Right forelimb (tissue), 1 donor: ENCODE data around the gene LIPE.
A peak's percentile ranks its signal among the peaks of the same experiment; 100 is the strongest.
"Not testable (repeated sequence)": the region's sequence is repeated elsewhere in the genome, so short reads cannot be mapped to it uniquely, and the experiment has no call there.

Experiments
- DNase-seq: peaks from one replicate; pipeline ENCODE4 v3.0.0-alpha.2; 2018

LIPE gene, protein sequence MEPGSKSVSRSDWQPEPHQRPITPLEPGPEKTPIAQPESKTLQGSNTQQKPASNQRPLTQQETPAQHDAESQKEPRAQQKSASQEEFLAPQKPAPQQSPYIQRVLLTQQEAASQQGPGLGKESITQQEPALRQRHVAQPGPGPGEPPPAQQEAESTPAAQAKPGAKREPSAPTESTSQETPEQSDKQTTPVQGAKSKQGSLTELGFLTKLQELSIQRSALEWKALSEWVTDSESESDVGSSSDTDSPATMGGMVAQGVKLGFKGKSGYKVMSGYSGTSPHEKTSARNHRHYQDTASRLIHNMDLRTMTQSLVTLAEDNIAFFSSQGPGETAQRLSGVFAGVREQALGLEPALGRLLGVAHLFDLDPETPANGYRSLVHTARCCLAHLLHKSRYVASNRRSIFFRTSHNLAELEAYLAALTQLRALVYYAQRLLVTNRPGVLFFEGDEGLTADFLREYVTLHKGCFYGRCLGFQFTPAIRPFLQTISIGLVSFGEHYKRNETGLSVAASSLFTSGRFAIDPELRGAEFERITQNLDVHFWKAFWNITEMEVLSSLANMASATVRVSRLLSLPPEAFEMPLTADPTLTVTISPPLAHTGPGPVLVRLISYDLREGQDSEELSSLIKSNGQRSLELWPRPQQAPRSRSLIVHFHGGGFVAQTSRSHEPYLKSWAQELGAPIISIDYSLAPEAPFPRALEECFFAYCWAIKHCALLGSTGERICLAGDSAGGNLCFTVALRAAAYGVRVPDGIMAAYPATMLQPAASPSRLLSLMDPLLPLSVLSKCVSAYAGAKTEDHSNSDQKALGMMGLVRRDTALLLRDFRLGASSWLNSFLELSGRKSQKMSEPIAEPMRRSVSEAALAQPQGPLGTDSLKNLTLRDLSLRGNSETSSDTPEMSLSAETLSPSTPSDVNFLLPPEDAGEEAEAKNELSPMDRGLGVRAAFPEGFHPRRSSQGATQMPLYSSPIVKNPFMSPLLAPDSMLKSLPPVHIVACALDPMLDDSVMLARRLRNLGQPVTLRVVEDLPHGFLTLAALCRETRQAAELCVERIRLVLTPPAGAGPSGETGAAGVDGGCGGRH

DNA sequence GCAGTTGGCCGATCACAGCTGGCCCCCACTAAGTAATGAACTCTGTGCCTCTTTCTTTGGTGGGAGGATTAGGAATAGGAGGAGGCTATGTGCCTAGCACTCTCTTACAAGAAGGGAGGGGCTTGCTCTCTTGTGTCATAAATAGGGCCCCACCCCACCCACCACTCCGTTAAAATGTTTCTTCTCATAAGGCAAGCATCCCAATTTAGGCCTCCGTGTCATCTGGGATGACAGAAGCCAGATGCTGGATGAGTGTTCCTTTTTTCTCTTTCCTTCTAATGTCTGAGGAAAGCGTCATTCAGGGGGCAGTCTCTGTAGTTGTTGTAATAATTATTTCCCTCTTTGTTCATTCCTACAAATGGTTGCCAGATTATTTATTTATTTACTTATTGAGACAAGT is at the start of gene LIPE:
LIPE (minus strand) TSS at position 76 of the 400 bp plus-strand sequence. CDS start 239 bp downstream, outside the sequence.
- no peak for DNase-seq

DNA sequence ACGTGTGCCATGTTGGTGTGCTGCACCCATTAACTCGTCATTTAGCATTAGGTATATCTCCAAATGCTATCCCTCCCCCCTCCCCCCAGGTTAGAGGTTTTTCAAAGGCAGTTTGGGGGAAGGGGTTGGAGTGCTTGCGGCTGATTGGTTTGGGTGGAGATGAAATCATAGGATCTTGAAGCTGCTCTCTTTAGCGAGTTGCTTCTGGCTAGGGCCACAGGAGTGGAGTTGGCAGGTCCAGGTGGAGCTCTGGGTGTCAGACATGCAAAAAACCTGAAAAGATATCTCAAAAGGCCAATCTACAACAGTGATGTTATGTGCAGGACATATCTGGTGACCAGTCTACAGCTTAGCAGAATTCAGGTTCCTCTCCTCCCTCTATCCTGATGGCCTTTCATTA is 48.2 kb upstream of the LIPE start:
- no peak for DNase-seq

DNA sequence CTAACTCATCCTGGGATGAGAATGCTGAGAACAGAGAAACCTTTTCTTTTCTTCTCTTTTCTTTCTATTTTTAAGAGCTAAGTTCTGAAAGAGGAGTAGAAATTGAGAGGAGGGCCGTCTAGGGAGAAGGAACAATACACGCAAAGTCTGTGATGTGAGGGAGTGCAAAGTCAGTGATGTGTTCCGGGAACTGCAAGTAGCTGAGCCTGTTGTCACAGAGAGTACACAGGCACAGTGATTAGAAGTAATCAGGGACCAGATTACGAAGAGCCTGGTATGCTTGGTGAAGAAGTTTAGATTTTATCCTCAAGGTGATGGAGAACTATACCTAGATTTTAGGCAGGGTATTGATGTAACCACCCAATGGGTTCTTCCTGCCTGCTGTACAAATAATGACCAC is 47.6 kb upstream of the LIPE start:
- DNase-seq, result no peak

DNA sequence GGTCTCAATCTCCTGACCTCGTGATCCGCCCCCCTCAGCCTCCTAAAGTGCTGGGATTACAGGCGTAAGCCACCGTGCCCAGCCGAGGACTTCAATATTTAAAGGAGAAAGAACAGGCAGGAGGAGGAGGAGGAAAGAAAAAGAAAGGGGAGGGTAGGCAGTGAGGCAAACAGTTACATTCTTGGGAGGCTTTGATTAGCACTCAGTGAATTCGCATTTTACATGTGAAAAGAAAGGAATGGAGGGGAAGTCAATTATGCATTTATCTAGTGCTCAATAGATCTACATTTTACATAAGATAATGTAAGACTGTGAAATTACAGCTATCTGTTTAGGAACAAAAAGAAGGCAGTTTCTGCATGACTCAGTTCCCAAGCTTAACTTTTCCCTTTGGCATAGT is 46.5 kb upstream of the LIPE start:
- no peak for DNase-seq

DNA sequence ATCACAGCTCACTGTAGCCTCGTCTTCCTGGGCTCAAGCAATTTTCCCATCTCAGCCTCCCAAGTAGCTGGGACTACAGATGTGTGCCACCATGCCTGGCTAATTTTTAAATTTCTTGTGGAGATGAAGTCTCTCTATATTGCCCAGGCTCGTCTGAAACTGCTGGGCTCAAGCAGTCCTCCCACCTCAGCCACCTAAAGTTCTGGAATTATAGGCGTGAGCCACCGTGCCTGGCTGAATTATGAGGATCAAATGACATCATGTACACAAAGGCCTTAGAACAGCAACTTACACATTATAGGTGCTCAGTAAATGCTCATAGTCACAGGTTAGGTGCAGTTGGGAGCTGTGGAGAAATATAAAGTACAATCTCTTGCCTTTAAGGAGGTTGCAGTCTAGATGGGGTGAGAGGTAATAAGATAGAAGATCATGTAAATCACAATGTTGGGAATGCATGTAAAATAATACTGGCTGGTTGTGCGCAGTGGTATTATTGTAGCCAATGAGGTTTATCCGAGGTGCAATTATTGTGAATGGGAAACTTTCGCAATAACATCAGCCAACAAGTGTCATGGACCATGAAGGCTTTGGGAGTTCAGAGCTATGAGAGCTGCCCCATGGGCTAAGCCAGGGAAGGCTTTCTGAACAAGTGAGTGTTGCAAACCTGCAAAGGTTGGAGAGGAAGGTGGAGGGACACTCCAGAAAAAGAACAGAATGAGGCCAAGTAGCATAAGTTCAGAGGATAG is 45.4 kb upstream of the LIPE start:
- no peak for DNase-seq

DNA sequence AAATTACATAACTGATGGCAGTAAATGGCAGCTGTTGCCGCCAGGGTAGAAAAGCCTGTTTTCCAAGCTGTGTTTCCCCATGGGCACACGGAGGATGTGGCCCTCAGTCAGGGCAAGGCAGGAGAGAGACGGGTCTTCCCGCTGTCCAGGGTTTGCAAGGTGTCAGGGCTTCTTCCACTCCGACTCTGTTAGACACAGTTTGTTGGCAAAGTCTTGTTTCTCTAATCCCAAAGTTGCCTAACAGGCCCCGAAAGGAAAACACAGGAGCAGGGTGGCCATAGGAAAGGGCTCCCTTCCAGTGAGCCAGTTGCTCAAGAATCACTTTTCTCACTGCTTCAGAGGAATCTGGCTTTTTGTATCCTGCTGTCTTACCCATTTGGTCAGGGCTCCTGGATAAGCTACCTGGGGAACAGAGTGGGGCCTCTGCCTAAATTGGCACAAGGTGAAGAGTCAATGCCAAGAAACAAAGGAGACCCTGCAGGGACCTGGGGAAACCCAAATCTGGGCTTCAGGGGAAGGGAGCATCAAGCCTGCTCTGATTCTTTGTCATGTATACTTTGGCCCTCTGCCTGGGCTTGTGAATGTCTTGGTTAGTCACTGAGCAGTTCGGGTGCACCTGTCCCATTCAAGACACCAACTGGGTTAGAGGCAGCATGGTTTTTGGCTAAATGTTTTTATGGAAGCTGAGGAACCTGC is 44.5 kb upstream of the LIPE start:
- no peak for DNase-seq

DNA sequence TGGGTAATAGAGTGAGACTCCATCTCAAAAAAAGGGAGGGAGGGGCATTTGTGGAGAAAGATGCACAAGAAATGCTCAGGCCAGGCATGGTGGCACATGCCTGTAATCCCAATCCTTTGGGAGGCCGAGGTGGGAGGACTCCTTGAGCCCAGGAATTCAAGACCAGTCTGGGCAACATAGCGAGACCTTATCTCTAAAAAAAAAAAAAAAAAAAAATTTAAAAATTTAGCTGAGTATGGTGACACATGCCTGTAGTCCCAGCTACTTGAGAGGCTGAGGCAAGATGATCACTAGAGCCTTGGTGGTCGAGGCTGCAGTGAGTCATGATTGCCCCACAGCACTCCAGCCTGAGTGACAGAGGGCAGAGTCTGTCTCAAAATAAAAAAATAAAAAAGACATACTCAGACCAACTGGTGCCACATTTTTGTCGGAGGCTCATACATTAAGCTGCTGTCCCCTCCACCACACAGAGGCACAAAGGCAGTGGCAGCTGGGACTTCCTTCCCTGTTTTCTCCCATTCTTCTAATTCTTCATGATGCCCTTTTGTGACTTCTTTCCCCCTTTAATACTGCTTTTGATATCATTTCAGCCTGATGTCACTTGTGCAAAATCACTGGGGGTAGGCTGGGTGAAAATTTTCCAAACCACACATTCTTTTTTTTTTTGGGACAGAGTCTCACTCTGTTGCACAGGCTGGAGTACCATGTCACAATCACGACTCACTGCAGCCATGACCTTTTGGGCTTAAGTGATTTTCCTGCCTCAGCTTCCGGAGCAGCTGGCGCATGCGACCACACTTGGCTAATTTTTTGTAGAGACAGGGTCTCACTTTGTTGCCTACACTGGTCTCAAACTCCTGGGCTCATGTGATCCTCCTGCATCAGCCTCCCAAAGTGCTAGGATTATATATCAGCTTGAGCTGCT is 42.4 kb upstream of the LIPE start:
- DNase-seq, result no peak

DNA sequence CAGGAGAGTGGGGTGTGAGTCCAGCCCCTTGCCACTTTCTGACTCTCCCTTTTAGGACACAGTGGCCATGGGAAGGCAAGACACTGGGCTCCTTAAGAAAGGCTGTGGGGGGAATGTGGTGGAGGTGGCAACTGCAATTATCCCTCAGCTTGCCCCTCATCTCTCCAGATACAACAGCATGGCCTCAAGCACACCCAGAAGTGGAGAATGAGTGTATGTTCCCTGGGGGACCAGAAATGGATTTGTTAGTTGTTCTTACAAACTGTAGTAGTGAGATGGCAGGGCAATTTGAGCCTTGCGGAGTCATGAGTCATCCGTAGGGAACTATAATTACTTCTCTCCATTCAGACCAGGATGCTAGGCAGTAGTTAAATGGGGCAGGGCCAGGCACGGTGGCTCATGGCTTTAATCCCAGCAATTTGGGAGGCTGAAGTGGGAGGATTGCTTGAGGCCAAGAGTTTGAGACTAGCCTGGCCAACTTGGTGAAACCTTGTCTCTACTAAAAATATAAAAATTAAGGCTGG is 41.1 kb upstream of the LIPE start:
- no peak for DNase-seq

DNA sequence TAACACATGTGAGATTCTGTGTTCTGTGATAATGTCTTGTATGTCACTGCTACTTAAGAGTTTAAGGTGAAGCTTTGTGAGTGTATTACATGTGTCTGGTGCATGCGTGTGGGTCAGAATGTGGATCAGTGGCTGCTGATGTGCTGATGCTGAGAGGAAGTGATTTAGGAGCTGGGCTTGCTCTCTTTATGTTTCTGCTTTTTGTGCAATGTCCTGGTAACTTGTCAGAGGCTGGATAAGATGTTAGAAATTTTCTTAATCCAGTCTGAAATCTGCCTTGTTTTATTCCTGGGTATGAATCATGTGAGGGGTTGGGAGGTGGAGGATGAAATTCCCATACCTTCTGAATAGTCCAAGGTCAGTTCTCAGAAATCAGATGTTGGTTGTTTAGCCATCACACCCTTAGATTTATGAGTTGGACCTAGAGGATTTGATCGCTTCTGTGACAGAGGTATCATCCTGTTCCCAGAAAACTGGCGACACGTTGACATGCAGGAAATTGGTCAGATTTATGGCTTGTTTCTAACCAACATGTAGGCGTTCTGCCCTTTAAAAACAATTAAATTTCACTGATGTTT is 40.1 kb upstream of the LIPE start:
- no peak for DNase-seq

DNA sequence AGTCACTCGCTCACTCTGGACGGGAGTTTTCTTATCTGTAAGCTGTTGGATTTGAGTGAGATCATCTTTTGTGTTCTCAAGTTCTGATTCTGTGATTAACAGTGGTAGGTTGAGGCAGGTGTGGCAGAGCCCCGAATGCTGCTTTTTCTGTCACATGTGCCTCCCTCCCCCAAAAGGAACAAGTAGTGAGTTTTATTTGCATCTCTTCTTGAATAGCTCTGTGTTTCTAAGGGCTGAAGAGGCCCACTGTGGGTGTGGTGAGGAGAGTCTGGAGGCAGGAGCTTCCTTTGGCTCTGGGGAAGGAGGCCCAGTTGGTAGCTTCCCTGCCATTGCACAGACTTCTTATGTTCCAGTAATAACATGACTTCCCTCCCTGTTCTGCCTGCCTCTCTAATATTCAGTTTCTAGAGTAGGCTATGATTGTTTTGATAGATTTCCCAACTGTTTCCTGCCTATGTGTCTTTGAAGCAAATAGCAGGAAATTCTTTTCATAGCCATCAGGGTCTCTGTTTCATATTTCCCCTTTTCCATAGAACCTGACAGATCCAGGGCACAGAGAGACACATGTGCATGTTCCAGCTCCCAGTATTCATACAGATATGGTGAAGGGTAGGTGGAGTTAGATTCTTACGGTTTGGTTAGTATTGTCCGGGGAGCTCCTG is 39.5 kb upstream of the LIPE start:
- DNase-seq, result no peak

DNA sequence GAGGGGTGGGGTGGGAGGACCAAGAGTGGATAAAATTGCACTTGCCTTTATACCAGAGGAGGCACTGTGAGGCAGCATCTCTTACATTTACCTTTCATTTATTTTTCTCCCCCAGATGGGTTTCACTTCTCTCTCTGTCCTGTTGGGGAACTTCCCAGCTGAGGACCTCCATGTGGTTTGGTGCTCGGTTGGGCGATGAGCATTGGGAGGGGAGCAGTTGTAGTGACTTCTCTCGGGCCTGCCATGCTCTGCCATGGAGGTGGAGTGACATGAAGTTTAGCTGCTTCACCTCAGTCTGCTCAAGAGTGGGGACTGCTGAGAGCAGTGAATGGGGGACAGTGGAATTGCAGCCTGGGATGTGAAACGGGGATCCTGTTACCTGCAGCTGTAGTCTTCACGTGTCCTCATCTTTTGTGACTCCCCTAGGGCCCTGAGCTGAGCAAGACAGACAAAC is 38.7 kb upstream of the LIPE start:
- DNase-seq, result no peak

DNA sequence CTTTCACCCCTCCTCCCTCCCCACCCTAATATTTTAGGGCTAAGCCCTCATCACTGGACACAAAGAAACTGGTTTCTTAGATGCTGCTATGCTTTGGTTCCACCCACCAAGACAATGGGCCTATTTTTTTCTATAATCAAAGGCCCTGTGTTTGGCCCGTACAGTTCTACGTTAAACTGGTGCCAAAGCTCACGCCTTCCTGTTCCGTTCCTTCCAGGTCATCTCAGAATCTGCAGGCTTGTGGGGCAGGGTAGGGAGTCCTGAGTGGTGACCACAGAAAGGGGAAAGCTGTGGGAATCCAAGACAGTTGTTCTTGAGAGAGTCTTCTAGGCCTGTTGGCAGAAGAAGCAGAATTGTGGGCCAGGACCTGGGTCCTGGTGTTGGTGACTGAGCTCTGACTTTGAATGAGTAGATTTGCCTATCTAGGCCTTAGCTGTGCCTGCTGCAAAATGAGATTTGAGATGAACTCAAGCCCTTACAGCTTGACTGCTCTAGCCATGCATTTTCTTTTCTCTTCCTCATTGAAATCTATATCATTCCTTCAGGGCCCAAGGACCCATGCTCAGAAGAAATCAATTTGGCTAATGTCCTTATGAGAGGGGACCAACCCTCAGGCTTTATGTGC is 34.6 kb upstream of the LIPE start:
- DNase-seq, result no peak

DNA sequence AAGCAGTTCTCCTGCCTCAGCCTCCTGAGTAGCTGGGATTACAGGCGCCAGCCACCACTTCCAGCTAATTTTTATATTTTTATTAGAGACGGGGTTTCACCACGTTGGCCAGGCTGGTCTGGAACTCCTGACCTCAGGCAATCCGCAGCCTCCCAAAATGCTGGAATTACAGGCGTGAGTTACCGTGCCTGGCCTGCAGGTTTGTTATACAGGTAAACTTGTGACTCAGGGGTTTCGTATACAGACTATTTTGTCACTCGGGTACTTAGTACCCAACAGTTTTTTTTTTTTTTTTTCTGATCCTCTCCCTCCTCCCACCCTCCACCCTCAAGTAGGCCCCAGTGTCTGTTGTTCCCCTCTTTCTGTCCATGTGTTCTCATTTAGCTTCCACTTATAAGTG is 34.0 kb upstream of the LIPE start:
- DNase-seq, result not testable (repeated sequence)

DNA sequence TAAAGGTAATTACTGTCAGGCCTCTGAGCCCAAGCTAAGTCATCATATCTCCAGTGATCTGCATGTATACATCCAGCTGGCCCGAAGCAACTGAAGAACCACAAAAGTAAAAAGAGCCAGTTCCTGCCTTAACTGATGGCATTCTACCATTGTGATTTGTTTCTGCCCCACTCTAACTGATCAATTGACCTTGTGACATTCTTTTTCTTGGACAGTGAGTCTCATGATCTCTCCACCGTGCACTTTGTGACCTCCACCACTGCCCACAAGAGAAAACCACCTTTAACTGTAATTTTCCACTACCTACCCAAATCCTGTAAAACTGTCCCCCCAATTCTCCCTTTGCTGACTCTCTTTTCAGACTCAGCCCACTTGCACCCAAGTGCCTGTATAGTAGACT is 32.7 kb upstream of the LIPE start:
- DNase-seq, result no peak

DNA sequence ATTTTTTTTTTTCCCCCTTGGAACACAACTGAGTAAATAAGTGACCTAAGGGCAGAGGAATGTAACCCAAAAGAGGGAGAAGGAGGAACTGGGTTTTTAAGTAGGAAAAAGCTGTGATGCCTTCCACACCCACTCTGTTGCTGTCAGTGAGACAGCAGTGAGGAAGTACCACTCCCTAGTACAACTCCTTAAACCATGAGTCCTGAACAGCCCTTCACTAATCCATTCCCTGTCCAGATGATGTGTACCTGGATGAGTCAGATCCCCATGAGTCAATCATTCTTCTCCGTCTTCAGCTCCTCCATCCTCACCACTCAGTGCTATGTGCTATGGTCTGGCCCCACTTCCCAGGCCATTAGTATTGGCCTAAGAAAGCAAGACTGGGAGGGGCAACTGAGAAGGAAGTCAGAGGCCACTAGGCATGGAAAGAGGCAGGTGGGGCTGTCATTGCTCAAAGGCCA is 28.5 kb upstream of the LIPE start:
- no peak for DNase-seq

DNA sequence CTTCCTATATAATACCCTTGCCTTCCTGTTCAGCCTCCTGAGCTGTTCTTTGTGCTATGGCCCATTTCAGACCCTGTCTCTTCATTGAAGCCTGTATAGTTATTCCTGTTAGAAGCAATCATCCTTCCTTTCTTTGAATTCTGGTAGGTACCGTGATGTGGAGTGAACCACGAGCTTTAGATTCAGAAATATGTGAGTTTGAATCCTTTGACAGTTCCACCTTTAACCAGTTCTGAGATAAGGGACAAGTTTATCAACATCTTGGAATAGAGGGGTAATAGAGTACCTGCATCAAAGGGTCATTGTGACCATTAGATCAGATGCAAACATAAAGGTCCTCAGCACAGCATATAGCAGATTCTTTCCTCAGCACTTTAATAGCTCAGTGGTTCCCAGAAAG is 27.9 kb upstream of the LIPE start:
- no peak for DNase-seq

DNA sequence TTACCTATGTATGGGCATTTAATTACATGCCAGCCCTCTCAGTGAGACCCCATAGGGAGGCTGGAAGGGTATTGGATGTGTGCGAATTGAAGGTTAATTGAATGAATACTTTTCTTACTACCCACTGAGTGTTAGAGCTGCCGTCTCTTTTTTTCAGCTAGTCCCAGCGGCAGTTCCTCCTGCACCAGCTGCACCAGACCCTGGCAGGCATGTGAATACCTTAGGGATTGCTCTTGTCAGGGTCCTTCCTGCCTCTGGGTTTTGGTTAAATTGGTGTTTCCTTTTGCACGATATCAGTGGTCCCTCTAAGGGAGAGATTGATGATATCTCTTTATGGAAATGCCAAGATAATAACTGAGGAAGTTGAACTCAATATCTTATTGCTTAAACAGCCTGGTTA is 25.4 kb upstream of the LIPE start:
- DNase-seq, result no peak

DNA sequence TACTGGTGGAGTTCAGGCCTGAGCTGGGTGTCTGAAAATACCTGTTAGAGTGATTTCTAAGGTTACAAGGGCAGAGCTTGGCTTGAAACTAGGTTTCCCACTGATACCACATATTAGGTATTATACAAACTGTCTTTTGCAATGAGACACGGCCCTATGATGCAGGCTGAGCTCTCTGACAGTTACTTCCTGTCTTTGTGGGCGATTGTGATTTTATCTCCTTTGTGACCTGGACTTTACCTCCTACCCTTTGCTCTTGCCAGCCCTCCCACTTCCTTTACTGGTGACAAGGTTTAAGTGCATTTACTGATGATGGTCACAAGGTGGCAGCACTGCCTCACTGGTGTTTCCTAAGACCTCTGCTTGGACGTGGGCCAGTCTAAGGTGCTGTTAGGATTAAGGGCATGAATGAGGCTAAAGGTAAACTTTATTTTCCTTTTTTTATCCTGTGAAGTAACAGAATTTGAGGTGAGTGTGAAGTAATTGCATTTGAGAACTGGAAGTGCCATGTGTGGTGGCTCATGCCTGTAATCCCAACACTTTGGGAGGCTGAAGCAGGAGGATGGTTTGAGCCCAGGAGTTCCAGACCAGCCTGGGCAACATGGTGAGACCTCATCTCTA is 23.2 kb upstream of the LIPE start:
- DNase-seq, result peak; percentile 73

DNA sequence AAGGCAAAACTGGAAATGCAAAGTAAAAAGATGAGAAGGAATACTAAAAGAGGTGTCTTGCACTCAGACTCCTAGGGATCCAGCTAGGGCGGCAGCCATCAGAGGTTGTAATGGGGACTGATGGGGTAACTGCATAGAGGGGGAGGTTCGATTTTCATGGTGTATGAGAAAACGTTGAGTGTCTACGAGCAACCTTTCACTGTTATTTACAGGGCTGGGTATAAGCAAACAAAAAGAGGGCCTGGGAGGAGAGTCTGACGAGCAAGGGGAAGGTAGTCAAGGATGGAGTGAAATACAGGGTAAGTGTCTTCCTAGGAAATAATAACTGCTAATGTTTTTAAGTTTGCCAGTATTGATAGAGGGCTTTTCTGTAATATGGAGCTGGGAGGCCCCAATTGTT is 21.1 kb upstream of the LIPE start:
- DNase-seq, result not testable (repeated sequence)
